GM18508 (cell line): Measurements from ENCODE around the gene SPRED3.

Experiments
- ATAC-seq: cut with Tn5 transposase; IDR thresholded peaks from one replicate; pipeline ENCODE4 v1.9.1; 2021; ENCODE audit warnings: moderate number of reproducible peaks; ENCODE audit not compliant: insufficient read depth, unreplicated experiment

The SPRED3 gene

DNA sequence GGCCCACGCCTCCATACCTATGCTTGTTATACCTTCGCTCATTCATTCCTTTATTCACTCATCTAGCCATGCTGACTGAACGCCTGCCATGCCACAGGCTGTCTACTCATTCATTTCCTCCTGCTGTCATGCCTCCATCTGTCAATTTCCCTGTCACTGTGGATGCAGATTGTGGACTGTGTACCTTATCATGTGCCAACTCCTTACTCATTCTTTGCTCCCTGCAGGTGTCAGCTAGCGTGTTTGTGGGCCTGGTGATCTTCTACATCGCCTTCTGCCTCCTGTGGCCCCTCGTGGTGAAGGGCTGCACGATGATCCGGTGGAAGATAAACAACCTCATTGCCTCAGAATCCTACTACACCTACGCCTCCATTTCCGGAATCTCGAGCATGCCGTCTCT, 18.2 kb upstream of the SPRED3 start:
- no peak for ATAC-seq

DNA sequence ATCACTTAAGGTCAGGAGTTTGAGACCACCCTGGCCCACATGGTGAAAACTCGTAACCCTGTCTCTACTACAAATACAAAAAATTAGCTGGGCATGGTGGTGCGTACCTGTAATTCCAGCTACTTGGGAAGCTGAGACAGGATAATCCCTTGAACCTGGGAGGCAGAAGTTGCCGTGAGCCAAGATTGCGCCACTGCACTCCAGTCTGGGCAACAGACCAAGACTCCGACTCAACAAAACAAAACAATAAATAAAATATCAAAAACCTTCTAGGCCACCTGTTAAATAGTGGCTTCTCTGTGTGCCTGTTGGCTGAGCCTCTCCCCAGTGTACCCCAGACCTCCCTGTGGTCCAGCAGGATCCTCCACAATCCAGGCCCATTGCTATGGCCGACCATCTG, 17.4 kb upstream of the SPRED3 start:
- ATAC-seq = no peak

DNA sequence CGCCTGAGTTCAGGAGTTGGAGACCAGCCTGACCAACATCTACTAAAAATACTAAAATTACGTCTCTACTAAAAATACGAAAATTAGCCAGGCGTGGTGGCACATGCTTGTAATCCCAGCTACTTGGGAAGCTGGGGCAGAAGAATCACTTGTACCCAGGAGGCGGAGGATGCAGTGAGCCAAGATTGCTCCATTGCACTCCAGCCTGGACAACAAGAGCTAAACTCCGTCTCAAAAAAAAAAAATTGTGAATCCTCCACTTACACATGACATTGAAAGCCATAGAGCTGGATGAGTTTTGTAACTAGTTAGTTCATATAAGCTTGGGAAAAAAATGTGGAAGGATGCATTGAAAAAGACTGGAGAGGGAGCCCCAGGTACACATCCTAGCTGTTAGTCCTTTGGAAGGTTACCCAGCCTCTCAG, 14.6 kb upstream of the SPRED3 start:
- ATAC-seq = no peak

DNA sequence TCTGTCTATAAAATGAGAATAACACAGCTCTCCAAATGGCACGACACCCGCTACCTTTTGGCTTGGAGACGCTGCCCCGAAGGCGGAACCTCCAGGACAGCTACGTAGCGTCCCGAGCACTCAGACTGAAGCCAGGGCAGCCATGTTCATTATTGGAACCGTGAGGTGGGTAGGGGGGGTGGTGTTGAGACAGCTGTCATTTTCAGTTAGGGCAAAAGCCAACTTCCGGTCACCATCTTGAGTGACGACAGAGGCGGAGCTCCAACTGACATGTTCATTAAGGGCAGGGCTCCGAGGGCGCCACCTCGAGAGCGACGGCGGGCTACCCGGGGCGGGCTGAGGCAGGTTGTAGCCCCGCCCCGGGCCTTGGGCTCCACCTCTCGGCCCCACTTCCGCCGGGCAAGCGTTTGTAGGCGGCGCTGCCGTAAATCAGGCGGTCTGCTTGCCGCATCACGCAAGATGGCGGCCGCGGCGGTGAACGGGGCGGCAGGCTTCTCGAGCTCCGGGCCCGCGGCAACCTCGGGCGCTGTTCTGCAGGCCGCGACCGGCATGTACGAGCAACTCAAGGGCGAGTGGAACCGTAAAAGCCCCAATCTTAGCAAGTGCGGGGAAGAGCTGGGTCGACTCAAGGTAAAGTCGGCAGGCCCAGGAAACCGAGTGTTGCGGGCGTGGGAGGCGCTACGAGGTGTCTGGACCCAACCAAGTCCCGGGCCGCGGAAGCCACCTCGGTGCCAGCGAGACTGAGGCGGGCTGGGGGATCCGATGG, 14.0 kb upstream of the SPRED3 start, which contains the start of gene PSMD8:
TSS of gene PSMD8 (plus strand) at position 240 of the 766 bp plus-strand sequence. CDS start at position 271, 31 bp downstream.
- ATAC-seq = peak; percentile 81

DNA sequence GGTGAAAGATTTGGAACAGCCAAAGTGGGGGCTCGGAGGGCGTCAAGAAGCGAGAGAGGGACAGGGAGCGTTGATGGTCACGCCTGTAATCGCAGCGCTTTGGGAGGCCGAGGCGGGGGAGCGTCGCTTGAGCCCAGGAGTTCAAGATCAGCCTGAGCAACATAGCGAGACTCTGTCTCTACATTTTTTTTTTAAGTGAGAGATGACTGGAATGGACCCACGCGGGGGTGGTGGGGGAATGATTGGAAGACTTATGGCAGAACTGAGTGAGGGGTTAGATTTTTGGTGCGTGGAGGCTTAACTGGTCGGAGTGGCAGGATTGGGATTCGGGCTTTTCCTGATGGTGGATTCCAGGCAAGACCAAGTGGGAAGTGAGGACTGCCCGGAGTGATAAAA, 13.4 kb upstream of the SPRED3 start:
- ATAC-seq = no peak

DNA sequence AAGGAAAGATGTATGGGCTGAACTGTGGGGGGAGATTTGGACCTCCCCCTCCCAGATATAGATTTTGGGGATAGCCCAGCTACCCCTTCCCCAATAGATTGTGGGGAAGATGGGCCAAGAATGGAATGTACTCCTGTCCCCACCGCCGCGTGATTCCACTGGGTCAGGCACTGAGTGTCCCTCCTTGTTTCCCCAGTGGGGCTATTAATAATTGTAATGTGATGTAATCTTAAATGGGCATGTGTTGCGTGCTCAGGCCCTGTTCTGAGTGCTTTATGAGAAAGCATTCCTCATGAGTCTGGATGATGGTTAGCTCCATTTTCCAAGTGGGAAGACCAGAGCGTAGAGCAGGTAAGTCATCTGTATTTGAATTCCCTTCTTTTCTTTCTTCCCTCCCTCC, 12.7 kb upstream of the SPRED3 start:
- no peak for ATAC-seq

DNA sequence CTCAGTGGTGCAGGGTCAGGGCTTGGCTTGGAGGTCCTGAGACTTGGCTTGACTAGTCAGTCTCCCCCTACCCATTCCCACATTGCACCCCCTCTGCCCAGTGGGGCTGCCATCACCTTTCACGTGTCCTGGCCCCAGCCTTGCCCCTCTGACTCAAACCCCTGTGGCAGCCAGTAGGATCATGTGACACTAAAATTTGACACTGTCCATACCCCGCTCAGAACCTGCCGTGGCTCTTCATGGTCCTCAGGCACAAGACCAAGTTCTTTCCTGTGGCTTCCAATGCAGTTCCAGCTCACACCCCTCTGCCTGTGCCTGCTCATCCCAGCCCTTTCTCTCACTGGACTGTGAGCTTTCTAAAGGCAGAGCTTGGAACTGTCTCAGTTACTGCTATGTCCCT, 11.9 kb upstream of the SPRED3 start:
- ATAC-seq = no peak

DNA sequence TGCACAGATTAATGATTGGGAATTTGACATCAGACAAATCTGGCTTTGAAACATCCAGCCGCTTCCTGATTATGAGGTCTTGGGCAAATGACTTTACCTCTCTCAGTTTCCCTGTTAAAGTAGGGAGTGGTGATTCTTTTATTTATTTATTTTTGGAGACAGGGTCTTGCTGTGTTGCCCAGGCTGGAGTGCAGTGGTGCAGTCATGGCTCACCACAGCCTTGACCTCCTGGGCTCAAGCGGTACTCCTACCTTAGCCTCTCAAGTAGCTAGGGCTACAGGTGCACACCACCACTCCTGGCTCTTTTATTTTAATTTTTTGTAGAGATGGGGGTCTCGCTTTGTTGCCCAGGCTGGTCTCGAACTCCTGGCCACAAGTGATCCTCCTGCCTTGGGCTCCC, 11.4 kb upstream of the SPRED3 start:
- ATAC-seq = no peak

DNA sequence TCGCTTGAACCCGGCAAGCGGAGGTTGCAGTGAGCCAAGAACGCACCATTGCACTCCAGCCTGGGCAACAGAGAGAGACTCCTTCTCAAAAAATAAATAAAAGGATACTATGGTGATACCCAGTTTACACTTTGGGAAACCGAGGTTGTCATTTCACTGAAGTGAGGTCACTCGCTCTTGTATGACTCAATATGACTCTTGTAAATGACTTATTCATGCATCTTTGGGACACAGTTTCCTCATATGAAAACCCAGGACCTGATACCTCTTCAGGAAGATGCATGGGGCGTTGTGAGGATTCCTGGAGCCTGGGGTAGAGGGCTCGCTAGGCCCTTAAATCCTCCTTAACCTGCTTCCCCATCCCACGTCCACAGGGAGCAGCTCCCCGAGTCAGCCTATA, 9.6 kb upstream of the SPRED3 start:
- ATAC-seq = no peak

DNA sequence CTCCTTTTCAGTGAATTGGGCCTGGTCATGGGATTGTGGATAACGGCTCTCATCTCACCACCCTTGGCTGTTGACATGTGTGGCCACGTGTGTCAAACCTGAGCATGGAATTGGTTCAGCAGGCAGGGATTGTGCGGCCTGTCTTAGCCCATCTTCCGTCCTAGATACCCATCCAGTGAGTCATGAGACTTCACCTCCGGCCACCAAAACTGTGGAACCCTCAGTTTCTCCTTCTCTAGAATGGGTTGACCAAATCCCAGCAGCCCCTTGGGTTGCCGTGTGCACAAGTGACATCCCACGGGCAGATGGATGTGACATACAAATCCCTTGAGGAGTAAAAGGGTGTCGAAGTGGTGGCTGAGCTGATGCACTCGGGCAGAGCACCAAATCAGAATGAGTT, 7.4 kb upstream of the SPRED3 start:
- no peak for ATAC-seq

DNA sequence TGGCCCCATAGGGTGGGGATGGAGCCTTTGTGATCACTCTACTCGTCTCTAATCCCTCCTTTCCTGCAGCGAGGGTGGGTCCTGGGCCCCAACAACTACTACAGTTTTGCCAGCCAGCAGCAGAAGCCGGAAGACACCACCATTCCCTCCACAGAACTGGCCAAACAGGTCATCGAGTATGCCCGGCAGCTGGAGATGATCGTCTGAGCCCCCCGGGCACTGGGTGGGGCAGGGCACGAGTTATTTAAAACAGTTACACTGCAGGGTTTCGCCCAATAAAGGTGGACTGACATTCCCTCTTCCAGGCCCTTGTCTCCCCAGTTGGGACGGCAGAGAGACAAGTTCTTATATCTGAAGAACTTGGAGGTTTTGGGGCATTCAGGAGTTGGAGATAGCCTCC, 5.3 kb upstream of the SPRED3 start:
- no peak for ATAC-seq

DNA sequence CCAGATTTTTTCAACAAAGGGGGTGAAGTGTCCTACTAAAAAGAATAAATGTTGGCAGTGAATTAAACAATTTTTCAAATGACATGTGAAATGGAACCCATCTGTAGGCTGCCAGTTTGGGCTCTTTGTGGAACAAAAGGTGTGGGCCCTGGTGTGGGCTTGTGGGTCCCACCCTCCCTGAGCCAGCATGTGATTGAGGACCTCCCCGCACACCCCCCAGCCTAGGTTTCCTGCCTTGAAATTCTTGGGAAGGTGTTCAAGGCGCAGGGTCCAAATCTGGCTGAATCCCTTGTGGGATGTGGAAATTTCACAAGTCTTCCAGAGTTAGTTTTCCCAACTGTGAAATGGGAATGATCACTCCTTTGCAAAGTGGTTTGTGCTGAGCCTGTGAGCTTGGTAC, 4.8 kb upstream of the SPRED3 start:
- no peak for ATAC-seq

DNA sequence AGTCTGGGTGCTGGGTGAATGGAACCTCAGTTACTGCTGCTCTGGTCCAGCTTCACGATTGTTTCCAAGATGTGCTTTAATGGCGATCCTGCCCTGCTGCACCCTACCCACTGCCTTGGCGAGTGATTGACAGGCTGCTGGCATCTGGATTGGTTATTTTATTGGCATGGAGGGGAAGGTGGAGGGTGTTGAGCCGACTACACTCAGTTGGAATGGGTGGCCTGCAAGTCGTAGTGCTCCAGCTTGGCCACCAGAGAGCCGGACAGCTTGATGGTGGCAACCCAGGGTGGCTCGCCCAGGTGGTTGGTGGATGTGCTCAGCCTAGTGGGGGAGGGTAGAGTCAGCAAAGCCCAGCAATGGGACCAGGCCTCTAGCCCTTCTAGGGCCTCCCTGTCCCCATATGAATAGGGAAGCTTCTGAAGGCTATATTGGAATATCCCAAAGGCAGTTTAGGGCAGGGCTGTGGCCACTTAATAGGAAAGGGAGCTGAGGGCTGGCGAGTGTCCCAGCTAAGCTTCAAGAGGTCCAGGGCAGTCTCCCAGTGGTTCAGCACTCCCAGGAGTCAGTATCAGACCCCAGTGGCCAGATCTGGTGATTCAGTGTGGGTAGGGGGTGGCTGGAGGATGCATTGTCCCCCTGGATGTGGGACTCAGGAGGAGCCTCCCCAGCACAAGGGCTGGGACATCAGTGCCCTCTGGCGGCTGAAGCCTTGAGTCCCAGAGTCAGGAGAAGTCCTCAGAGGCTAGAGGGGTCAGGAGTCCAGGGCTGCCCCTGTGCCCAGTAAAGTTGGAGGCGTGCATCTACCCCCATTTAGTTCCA, 4.1 kb upstream of the SPRED3 start:
- ATAC-seq = no peak

DNA sequence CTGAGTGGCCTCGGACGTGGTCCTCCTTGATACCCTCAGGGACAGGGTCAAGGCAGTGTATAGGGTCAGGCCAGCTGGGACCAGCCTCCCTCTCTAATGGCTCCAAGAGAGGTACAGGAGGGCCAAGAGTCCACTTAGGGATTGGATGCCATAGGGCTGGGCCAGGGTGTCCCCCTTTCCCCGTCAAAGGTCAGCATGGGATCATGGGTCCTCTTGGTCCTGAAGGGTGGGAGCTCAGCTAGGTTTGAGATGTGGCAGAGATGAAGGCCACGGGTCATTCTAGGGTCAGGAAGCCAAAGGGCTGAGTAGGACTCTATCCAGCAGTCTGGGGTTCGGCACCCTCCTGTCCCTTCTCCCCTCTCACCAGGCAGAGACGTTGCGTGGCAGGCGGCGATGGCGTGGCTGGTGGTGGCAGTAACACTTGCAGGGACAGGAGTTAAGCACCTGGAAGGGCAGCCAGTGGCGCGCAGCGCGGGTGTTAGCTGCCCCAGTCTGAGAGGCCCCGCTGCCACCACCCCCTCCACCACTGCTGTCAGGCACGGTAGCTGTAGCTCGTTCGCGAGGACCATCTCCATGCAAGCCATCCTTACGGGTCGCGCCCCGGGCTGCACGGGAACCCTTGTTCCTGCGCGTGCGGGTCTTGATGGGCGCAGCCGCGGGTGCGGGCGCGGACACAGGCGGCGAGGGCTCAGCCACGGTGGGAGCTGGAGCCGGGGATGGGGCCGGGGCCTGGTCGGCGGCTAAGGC, 3.3 kb upstream of the SPRED3 start:
- no peak for ATAC-seq

DNA sequence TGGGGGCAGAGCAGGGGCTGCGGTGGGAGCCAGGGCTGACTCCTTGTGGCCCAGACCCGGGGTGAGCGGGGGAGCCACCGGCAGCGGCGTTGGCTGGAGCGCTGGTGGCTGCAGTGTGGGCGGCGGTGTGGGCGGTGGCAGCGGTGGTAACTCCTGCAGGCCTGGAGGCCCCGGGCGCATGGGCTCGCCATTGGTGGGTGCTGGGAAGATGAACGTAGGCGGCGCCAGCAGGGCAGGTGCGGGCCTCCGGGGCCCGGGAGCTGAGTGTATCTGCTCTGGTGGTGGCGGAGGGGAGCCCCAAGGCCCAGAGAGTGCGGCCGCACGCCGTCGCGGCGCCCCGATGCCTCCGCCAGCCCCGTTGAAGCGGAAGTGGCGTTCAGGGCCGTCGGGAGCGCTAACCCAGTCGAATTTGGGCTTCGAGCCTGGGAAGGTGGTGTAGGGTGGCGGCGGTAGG, 2.7 kb upstream of the SPRED3 start:
- no peak for ATAC-seq

DNA sequence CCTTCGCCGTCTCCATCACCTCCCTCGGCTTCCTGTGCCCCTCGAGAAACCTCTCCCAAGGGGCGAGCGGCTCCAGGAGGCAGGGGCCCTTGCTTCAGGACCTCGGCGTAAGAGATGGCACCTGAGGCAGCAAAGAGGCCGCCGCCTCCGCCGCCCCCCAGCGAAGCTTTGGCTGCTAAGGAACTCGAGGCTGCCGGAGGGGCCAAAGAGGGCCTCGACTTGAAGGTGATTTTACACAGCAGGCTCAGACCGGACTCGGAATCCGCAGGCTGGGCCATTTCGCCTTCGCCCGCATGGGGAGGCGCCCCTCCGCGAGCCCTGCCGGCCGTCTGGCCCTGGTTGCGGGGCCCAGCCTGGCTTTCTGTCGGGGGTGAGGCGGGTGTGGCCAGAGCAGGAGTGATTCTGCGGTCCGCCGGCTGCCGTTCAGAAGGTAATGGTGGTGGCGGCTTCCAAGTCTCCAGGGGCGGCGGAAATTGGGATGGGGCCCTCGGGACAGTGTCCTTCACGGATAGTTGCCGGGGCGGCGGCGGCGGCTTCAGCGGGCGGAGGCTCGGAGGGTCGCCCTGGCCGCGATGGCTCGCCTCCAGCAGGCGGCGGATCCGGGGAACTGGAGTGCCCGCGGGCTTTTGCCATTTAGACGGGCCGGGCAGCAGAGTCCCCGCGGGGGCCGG, 2.1 kb upstream of the SPRED3 start:
- ATAC-seq = no peak

DNA sequence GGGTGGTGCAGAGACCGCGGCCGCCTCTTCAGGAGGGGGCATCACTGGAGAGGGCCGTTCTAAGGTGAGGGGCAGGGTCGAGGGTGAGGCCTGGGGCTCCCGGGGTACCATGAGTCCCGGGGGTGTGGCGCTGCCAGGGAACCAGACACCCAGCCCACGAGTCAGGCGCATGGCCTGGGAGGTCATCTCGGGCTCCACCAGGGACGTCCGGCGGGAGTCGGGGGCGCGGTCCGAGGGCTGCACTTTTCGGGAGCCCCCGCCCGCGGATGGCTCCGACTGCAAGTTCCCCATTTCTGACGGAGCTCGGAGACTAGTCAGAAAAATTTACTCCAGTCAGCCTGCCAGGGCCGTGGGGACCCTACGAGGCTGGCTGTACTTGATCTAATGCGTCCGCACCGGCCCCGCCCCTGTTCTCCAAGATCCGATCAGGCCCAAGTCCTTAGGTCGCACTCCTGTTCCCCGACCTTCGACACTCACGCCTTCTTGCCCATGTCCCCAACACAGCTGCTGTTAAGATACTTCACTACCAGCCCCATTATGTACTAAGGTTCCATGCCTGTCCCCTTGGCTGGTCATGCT, 1.4 kb upstream of the SPRED3 start:
- ATAC-seq = no peak

DNA sequence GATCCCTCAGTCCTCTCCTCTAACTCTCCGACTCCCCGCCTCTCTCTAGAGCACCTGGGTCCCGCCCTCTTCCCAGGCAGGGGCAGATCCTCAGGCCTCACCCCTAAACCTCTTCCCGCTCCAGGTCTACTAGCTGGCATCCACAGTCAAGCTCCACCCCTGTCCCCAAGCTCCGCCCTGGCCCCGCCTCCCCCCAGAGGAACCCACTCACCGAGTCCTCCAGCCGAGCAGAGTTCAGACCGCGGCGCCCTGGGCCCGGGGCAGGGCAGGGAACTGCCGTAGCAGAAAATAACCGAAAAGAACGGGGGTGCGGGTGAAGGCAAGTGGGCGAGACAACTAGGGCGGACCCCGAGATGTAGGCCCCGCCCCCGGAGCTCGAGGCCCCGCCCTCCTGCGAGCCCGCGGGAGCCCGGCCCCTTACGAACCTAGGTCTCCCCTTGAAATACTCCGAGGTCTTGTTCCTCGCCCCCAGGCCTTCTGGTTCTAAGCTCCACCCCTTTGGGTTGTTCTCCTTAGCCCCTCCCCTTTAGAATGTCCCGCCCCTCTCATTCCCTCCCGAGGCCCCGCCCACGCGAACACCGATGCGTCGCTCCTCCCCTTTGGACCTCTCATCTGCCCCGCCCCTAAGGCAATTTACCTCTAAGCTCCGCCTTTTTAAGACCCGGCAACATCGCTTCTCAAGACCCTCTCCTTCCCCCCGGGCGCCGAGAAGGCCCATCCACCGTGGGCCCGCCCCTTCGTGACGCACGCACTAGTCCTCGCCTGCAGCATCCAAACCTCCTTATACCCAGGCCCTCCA, 748 bp upstream of the SPRED3 start, which contains the start of gene GGN:
TSS of gene GGN (minus strand) at position 485 of the 799 bp plus-strand sequence. CDS start 773 bp downstream, outside the sequence.
- no peak for ATAC-seq
